H1 (cell line): ENCODE data around the gene IL36B. TPM values are rescaled to one million over a fixed set of nuclear protein-coding genes. Genes with fewer than 3 reads are reported as not detected.

Experiments used
- CTCF ChIP-seq, 3 experiments: IDR thresholded peaks; 1 replicate in 2 of 3; 2 replicates in 1 of 3; pipeline versions ENCODE4 v1.5.1 to v1.6.1; 2011; ENCODE audit warnings: low read length in 3 of 3, mild to moderate bottlenecking in 3 of 3, inconsistent platforms in 2 of 3, low read depth in 1 of 3, moderate library complexity in 1 of 3; ENCODE audit not compliant: insufficient read depth in 1 of 3; ENCODE audit errors: control extremely low read depth in 1 of 3
- POLR2A ChIP-seq, 2 experiments: IDR thresholded peaks; 1 replicate in 1 of 2; 2 replicates in 1 of 2; pipeline ENCODE4 v1.6.1; 2011; ENCODE audit warnings: low read depth in 2 of 2, low read length in 2 of 2, mild to moderate bottlenecking in 2 of 2; ENCODE audit errors: control extremely low read depth in 1 of 2
- SP4 ChIP-seq: IDR thresholded peaks from 2 replicates; pipeline ENCODE4 v1.6.1; 2012; ENCODE audit warnings: low read length, inconsistent platforms
- SRF ChIP-seq: IDR thresholded peaks from 2 replicates; pipeline ENCODE4 v1.6.1; 2011; ENCODE audit warnings: mild to moderate bottlenecking, low read depth, low read length, moderate library complexity
- TAF1 ChIP-seq: IDR thresholded peaks from 2 replicates; pipeline ENCODE4 v1.6.1; 2011; ENCODE audit warnings: mild to moderate bottlenecking, low read depth, low read length
- ZNF274 ChIP-seq: IDR thresholded peaks from 2 replicates; pipeline ENCODE4 v1.7.0; 2012; ENCODE audit warnings: low read length, borderline replicate concordance; ENCODE audit errors: extremely low read depth
- polyA plus RNA-seq, 7 experiments: library from polyadenylated mRNA; depleted of rRNA in 3 of 7; stranded (reverse) in 5 of 7; unstranded in 2 of 7; fragments of >200 nt in 5 of 7; fragments of 200-250 nt in 2 of 7; gene quantifications; 1 replicate in 5 of 7; 2 replicates in 1 of 7; 4 replicates in 1 of 7; pipeline versions ENCODE4 v1.2.1 to v1.2.3, GENCODE V29; 2011 to 2013; ENCODE audit warnings: missing spikeins in 2 of 7, mixed read lengths in 2 of 7
- total RNA-seq: library from RNA; stranded (reverse); fragmentation: NEBNext Ultra II Directional; extraction: Animal tissue kit (Norgen Biotek cat#: 25700); gene quantifications from 2 replicates; pipeline ENCODE4 v1.2.1, GENCODE V29; 2021
- TF ChIP-seq, protein P1 (sequence below): fragments of 300-600 bp; sonication (generic); IDR thresholded peaks from 2 replicates; pipeline ENCODE4 v1.7.1; 2012; ENCODE audit warnings: low read length, moderate library complexity, mild to moderate bottlenecking, inconsistent platforms; ENCODE audit not compliant: insufficient replicate concordance

Gene IL36B
- total and polyA plus RNA-seq, 2 of the 8 experiments (the other 6 are each of a cell fraction or from before 2014, with no cell fraction given): not detected

DNA sequence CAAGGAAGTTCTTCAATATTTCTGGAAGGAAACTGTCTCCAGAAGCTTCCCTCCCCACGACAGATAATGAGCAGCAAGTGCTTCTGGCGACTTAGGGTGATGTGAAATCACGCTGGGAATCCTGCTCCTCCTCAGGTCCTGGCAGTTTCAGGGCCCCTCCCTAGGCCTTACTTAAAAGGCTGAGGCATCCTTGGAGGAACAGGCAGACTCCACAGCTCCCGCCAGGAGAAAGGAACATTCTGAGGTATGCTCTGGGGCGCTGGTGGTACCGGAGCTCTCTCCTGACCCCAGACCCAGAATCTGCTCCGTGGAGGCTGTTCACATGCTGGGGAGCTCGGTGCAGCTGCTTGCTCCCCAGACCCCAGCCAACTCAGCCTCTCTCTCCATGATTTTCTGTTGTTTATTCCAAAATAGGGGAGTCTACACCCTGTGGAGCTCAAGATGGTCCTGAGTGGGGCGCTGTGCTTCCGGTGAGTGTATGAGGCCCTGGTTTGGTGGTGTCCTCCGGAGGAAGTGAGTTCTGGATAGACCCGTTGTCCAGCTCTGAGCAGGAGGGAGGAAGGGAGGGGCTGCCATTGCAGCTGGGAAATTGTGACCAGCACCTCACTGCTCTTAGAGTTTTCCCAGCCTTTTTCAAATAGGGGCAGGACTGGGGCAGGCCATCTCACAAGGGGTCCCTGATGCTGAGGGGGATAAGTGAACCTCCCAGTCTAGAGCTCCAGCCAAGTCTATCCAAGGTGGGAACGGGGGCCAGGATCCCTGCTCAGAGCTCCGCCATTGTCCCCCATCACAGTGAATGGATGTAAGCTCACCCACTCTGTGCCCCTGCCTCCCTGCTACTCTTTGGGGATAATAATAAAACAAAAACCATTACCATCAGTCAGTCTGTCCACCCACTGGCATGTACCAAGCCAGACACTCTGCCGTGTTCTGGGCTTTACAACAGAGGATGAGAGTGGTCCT, 6.6 kb upstream of the IL36B start, which contains the start of gene IL36RN (continued):
- TF ChIP-seq, protein P1, sequence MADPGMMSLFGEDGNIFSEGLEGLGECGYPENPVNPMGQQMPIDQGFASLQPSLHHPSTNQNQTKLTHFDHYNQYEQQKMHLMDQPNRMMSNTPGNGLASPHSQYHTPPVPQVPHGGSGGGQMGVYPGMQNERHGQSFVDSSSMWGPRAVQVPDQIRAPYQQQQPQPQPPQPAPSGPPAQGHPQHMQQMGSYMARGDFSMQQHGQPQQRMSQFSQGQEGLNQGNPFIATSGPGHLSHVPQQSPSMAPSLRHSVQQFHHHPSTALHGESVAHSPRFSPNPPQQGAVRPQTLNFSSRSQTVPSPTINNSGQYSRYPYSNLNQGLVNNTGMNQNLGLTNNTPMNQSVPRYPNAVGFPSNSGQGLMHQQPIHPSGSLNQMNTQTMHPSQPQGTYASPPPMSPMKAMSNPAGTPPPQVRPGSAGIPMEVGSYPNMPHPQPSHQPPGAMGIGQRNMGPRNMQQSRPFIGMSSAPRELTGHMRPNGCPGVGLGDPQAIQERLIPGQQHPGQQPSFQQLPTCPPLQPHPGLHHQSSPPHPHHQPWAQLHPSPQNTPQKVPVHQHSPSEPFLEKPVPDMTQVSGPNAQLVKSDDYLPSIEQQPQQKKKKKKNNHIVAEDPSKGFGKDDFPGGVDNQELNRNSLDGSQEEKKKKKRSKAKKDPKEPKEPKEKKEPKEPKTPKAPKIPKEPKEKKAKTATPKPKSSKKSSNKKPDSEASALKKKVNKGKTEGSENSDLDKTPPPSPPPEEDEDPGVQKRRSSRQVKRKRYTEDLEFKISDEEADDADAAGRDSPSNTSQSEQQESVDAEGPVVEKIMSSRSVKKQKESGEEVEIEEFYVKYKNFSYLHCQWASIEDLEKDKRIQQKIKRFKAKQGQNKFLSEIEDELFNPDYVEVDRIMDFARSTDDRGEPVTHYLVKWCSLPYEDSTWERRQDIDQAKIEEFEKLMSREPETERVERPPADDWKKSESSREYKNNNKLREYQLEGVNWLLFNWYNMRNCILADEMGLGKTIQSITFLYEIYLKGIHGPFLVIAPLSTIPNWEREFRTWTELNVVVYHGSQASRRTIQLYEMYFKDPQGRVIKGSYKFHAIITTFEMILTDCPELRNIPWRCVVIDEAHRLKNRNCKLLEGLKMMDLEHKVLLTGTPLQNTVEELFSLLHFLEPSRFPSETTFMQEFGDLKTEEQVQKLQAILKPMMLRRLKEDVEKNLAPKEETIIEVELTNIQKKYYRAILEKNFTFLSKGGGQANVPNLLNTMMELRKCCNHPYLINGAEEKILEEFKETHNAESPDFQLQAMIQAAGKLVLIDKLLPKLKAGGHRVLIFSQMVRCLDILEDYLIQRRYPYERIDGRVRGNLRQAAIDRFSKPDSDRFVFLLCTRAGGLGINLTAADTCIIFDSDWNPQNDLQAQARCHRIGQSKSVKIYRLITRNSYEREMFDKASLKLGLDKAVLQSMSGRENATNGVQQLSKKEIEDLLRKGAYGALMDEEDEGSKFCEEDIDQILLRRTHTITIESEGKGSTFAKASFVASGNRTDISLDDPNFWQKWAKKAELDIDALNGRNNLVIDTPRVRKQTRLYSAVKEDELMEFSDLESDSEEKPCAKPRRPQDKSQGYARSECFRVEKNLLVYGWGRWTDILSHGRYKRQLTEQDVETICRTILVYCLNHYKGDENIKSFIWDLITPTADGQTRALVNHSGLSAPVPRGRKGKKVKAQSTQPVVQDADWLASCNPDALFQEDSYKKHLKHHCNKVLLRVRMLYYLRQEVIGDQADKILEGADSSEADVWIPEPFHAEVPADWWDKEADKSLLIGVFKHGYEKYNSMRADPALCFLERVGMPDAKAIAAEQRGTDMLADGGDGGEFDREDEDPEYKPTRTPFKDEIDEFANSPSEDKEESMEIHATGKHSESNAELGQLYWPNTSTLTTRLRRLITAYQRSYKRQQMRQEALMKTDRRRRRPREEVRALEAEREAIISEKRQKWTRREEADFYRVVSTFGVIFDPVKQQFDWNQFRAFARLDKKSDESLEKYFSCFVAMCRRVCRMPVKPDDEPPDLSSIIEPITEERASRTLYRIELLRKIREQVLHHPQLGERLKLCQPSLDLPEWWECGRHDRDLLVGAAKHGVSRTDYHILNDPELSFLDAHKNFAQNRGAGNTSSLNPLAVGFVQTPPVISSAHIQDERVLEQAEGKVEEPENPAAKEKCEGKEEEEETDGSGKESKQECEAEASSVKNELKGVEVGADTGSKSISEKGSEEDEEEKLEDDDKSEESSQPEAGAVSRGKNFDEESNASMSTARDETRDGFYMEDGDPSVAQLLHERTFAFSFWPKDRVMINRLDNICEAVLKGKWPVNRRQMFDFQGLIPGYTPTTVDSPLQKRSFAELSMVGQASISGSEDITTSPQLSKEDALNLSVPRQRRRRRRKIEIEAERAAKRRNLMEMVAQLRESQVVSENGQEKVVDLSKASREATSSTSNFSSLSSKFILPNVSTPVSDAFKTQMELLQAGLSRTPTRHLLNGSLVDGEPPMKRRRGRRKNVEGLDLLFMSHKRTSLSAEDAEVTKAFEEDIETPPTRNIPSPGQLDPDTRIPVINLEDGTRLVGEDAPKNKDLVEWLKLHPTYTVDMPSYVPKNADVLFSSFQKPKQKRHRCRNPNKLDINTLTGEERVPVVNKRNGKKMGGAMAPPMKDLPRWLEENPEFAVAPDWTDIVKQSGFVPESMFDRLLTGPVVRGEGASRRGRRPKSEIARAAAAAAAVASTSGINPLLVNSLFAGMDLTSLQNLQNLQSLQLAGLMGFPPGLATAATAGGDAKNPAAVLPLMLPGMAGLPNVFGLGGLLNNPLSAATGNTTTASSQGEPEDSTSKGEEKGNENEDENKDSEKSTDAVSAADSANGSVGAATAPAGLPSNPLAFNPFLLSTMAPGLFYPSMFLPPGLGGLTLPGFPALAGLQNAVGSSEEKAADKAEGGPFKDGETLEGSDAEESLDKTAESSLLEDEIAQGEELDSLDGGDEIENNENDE: no peak
- TF ChIP-seq SRF (no peak), ZNF274 (no peak), TAF1 (no peak), CTCF (IDR thresholded peaks at IDR 0.05; ENCODE audit: control extremely low read depth in 1 of 3, insufficient read depth in 1 of 3, low read depth in 1 of 3, low read length in 3 of 3) (no peak), SP4 (no peak), POLR2A (IDR thresholded peaks at IDR 0.05; ENCODE audit: control extremely low read depth in 1 of 2, low read depth in 2 of 2, low read length in 2 of 2) (no peak)
